ENCODE measurements around the gene INSRR.

Gene INSRR

GRCh38 chr1:156873659-156874058 lies 14.7 kb upstream of the INSRR start:
- DNase-seq: no peak

DNA sequence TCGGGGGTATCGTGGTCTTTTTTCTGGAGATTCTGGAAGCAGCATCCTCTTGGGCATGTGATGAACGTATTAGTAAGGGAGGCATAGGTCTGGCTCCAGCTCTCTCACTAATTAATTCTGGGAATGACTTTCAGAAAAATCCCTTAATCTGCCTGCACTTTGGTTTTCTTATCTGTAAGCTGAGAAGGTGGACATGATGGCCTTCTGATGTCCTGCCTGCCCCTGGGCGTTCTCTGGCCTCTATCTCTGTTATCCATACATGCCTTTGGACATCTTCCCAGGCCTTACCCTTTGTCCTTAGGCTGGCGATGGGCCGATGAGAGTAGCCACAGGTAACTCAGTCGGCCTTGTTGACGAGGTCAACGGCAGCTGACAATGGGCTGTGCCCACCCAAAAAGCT lies 10.5 kb upstream of the INSRR start:
- DNase-seq: no peak

DNA sequence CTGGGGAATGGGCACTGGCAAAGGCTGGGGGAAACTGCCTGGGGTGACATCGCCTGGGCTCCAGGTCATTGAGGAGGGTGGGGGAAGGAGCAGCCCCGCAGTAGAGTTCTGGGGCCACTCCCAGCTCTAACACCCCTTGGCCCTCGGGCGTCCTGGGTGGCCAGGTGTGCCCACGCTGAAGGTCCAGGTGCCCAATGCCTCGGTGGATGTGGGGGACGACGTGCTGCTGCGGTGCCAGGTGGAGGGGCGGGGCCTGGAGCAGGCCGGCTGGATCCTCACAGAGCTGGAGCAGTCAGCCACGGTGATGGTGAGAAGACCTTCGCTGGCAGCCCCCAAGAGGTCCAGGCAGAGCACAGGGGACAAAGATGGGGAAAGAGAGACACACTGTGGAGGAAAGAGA lies 9.4 kb upstream of the INSRR start:
- no peak for DNase-seq

- DNase-seq: peak in 1 of 2 experiments; percentile 35
Measured at GRCh38 chr1:156866249-156866909, 7.5 kb upstream of the INSRR start.

GRCh38 chr1:156865865-156866248 lies 6.9 kb upstream of the INSRR start:
- no peak for DNase-seq

GRCh38 chr1:156865258-156865657 lies 6.3 kb upstream of the INSRR start:
- DNase-seq: no peak

- DNase-seq: no peak
Measured at GRCh38 chr1:156864796-156865195, 5.9 kb upstream of the INSRR start.

DNA sequence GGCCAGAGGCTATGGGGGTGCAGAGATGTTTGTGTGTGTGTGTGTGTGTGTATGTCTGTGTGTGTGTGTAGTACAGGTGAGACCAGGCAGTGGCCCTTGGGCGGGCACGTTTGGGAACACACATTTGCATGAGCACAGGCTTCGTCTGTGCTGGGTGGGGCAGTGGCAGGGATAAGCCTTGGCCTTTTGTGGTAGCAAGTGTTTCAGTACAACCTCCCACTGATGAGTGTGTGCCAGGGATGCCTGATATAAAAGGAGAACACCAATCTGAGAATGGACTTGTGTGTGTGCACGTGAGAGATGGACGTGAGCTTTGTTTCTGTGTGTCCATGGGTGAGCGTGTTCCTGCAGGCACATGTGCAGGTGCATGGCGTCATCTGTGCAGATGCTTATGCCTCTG lies 4.7 kb upstream of the INSRR start:
- DNase-seq: no peak

- peak in 1 of 2 experiments; percentile 54 for DNase-seq
Measured at GRCh38 chr1:156862997-156863599, 4.2 kb upstream of the INSRR start.

GRCh38 chr1:156862584-156862983 lies 3.7 kb upstream of the INSRR start:
- no peak for DNase-seq

GRCh38 chr1:156860628-156861423 lies 1.9 kb upstream of the INSRR start, which contains the start of gene NTRK1:
Gene NTRK1, plus strand, starts transcription at chr1:156860865. Its CDS starts 70 bp downstream, at chr1:156860935.
- DNase-seq: peak; percentile 58 to 71

DNA sequence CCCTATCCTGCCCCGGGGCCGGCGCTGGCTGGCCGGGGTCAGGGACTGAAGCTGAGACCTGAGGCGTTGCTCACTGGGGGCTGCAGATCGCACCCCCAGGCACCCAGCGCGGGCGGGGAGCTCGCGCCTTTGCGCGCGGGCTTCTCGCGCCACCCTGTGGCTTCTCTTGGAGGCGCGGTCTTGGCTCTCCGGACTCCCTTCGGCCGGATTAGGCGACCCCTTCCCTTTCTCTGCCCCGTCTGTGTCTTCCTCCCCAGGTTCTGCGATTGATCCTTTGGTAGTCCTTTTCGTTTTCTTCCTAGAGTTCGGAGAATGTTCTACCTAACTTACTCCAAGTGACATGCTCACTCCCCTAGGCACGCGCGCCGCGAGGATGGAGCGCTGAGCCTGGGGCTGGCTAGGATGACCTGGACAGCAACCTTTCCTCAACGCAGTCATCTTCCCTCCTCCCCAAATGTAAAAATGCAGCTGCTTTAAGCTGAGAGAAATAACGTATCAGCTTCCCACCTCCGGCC lies 1.3 kb upstream of the INSRR start:
- peak; percentile 80 to 81 for DNase-seq

GRCh38 chr1:156859523-156860112 lies 701 bp upstream of the INSRR start:
- DNase-seq: peak in 1 of 2 experiments; percentile 62

DNA sequence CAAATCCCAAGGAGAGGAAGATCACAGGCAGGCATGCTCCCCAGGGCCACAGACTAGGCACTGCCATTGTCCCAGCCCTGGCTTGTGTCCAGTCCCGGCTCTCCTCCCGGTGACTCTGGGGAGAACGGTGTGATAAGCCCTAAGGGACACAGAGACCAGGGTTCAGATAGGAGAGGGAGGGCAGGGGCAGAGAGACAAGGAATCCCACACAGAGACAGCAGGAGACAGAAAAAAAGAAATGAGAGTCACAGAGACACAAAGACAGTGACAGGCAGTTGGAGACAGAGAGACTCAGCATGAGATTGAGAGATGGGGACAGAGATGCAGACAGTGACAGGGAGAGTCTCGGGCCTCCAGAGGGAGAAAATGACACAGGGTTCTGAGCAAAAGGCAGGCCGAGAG lies 361 bp downstream of the INSRR start:
- no peak for DNase-seq

- no peak for DNase-seq
Measured at GRCh38 chr1:156857532-156857931, 1.4 kb downstream of the INSRR start.

DNA sequence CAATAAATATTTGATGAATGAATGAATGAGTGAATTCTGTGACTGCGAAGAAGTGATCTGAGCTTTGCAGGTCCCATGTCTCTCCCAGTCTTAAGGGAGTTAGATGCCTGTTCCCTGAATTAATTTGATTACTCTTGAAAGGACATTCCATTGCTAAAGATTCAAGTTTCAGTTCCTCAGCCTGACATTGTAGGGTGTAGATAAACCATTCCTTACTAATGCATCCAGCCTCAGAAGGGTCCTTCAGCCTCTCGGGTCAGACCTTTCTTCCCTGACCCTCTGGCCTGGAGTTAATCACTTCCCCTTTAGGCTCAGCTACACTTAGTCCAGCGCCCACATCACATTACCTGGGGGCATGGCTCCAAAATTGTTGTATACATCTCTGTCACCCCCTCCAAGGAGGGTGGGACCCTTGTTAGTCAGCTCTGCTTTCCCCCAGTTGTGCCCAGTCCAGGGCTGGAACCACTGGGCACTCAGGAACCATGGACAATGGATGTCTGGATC lies 2.6 kb downstream of the INSRR start:
- no peak for DNase-seq

GRCh38 chr1:156854634-156855033 lies 4.3 kb downstream of the INSRR start:
- no peak for DNase-seq

DNA sequence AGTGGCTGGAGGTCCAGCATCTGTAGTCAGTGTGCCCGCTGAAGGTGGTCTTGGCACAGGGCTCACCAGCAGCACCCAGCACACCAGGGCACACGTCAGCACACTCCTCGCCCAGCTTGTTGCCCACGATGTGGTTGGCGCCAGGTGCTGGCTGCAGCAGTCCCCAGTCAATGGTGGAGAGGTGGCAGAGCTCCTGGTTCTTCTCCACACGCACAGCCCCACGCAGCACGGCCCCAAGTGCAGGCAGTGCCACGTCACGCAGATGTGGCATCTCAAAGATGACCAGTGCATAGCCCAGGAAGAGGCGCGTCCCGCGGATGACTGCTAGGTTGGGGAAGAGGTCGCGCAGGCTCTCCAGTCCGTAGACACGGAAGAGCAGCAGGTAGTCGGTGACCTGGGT lies 5.2 kb downstream of the INSRR start:
- DNase-seq: no peak

DNA sequence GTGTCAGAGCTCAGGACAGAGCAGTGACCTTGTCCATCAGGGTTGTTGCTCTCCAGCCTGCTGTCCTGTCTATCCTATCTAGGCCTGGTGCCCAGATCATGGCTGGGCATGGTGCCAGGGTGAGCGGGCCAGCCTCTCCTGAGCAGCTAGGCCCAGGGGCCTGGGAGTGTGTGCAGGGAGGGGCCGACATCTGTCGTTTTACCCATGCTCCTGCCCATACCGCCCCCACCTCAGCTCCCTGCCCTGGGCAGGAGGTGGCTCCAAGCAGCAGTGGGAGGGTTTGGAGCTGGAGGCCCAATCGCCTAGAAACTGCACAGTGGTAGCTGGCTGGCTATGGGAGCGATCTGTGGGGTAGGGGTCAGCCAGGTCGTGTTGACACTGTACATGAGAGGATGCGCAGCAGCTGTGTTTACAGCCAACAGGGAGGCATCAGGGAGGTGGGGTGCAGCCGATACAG lies 6.5 kb downstream of the INSRR start:
- no peak for DNase-seq

- DNase-seq: no peak
Measured at GRCh38 chr1:156851779-156852417, 7.0 kb downstream of the INSRR start.

- no peak for DNase-seq
Measured at GRCh38 chr1:156849151-156849496, 9.8 kb downstream of the INSRR start.

DNA sequence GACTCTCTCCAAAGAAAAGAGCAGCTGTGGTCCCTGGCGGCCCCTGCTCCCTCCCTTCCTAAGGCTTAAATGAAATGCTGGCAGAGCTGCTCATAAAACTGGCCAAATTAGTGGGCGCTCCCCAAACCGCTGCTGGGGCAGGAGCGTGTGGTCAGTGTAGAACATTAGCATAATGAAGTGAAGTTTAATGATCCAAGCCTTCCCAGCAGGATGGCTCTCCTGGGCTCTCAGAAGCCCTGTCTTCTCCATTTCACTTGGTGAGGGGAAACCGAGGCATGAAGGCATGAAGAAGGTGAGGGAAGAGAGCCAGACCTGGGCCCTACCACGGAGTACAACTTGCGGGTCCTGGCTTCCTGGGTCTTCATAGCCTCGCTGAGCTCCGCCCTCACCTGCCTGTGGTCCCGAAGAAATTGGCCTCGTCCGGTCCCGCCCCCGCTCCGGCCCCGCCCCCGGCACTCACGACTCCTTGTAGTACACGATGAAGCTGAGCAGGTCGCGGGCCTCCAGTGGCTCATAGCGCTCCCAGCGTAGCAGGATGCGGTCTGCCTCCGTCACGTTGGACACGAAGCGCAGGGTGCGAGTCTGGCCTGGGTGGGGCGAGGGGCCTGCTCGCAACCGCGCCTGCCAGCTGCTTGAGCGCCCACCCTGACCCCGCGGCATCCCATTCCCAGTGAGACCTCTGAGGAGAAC lies 10.3 kb downstream of the INSRR start:
- peak; percentile 79 to 81 for DNase-seq
